GM12878 (cell line): ENCODE results near the gene ACTMAP.

Experiments used
- CTCF ChIP-seq, 3 experiments: IDR thresholded peaks in 2 of 3; conservative IDR thresholded peaks in 1 of 3; 2 replicates each; pipeline ENCODE4 v1.5.1; 2011; ENCODE audit warnings: low read depth in 3 of 3, low read length in 3 of 3, mild to moderate bottlenecking in 3 of 3, control low read depth in 2 of 3, moderate library complexity in 2 of 3, inconsistent platforms in 1 of 3, mixed read lengths in 1 of 3; ENCODE audit not compliant: control insufficient read depth in 2 of 3, insufficient read depth in 1 of 3; ENCODE audit errors: extremely low read depth in 1 of 3
- EP300 ChIP-seq, 2 experiments: fragments of 150-350 bp in 1 of 2; IDR thresholded peaks; 2 replicates each; pipeline ENCODE4 v1.6.1; 2011 to 2012; ENCODE audit warnings: low read depth in 2 of 2, low read length in 2 of 2, borderline replicate concordance in 1 of 2, improper control_type of control experiment in 1 of 2, inconsistent platforms in 1 of 2; ENCODE audit not compliant: control insufficient read depth in 1 of 2
- EZH2 ChIP-seq: IDR thresholded peaks from 2 replicates; pipeline ENCODE4 v1.6.1; 2012; ENCODE audit warnings: low read depth, mild to moderate bottlenecking, control low read depth, inconsistent platforms, low read length, borderline replicate concordance; ENCODE audit not compliant: control insufficient read depth
- FOXK2 ChIP-seq: fragments of 450-650 bp; IDR thresholded peaks from 2 replicates; pipeline ENCODE4 v1.6.1; 2017; ENCODE audit warnings: mild to moderate bottlenecking, moderate library complexity
- POLR2A ChIP-seq: IDR thresholded peaks from 2 replicates; pipeline ENCODE4 v1.6.1; 2011; ENCODE audit warnings: low read depth, mild to moderate bottlenecking, low read length
- SMC3 ChIP-seq: IDR thresholded peaks from 2 replicates; pipeline ENCODE4 v1.6.1; 2011; ENCODE audit warnings: low read length, improper control_type of control experiment, borderline replicate concordance
- SUZ12 ChIP-seq: fragments of 200-600 bp; sonication (generic); IDR thresholded peaks from one replicate; pipeline ENCODE4 v1.6.1; 2018; ENCODE audit warnings: antibody characterized with exemption, mild to moderate bottlenecking; ENCODE audit not compliant: unreplicated experiment

- TF ChIP-seq EP300 (IDR thresholded peaks at IDR 0.05; ENCODE audit: borderline replicate concordance in 1 of 2, control insufficient read depth in 1 of 2, low read depth in 2 of 2, low read length in 2 of 2), result no peak
- no peak for TF ChIP-seq CTCF (IDR thresholded peaks at IDR 0.05 in 2 of 3, conservative IDR thresholded peaks at IDR 0.05 in 1 of 3; ENCODE audit: control insufficient read depth in 2 of 3, extremely low read depth in 1 of 3, insufficient read depth in 1 of 3, low read depth in 3 of 3, low read length in 3 of 3)
- no peak for TF ChIP-seq SMC3
- TF ChIP-seq FOXK2, result no peak
- no peak for TF ChIP-seq EZH2
- no peak for TF ChIP-seq SUZ12
- no peak for TF ChIP-seq POLR2A
Observed at GRCh38 chr19:40721140-40721486, 29.2 kb downstream of the ACTMAP start.
